HL-60 (cell line): ENCODE results near the gene SLC12A5.

ENCODE experiments used
- DNase-seq, 2 experiments: peaks; one replicate each; pipeline ENCODE4 v3.0.0-alpha.2; 2010 to 2020; ENCODE audit warnings: low read depth in 1 of 2, low spot score in 1 of 2
- H3K27ac ChIP-seq: fragments of 250-450 bp; sonication (Bioruptor Pico); replicated peaks from 2 replicates; pipeline ENCODE4 v1.5.1; 2020; ENCODE audit warnings: mild to moderate bottlenecking, moderate library complexity
- H3K27me3 ChIP-seq: fragments of 250-450 bp; sonication (Bioruptor Pico); 2 replicates; pipeline ENCODE4 v1.5.1; 2021; ENCODE audit warnings: mild to moderate bottlenecking, moderate library complexity; ENCODE audit not compliant: insufficient read depth, poor library complexity, severe bottlenecking
- H3K4me3 ChIP-seq: replicated peaks from 2 replicates; pipeline ENCODE4 v1.5.1; 2011; ENCODE audit warnings: mild to moderate bottlenecking, control low read depth, low read length; ENCODE audit not compliant: insufficient read depth
- GABPA ChIP-seq: IDR thresholded peaks from 2 replicates; pipeline ENCODE4 v1.6.1; 2012; ENCODE audit warnings: low read depth
- POLR2AphosphoS5 ChIP-seq: IDR thresholded peaks from 2 replicates; pipeline ENCODE4 v1.6.1; 2012; ENCODE audit warnings: low read depth
- SPI1 ChIP-seq: IDR thresholded peaks from 2 replicates; pipeline ENCODE4 v1.6.1; 2012; ENCODE audit warnings: low read depth, mild to moderate bottlenecking, borderline replicate concordance
- TF ChIP-seq, protein P1 (sequence below): IDR thresholded peaks from 2 replicates; pipeline ENCODE4 v1.6.1; 2012; ENCODE audit warnings: low read depth; ENCODE audit not compliant: insufficient replicate concordance
- TF ChIP-seq, protein P2 (sequence below): IDR thresholded peaks from one replicate; pipeline ENCODE4 v1.5.1; 2011; ENCODE audit warnings: low read length, control low read depth, inconsistent platforms; ENCODE audit not compliant: insufficient read depth

The SLC12A5 gene

DNA sequence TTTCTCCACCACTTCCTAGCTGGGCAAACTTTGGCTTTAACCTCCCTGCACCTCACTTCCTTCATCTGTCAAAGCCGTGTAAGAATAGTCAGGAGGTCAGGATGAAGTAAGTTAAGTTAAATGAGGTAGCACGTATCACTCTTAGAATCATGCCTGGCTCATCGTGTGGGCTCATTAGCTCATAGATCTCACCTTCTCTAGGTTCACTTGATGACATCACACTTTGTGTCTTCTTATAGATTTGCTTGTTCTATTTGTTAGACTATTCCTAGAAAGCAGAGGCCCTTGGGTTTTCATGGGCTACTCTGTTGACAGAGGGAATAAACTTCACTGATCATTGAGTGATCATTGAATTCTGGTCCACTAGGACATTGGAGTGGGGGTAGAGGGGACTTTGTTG is 72.9 kb downstream of the SLC12A5 start:
- peaks cover 47% of the 10 kb centered on the region for H3K27me3 ChIP-seq
- H3K4me3 ChIP-seq: no peak overlapping the region
- no peak for DNase-seq
- H3K27ac ChIP-seq: no peak overlapping the region
- TF ChIP-seq SPI1: no peak
- TF ChIP-seq GABPA: no peak
- no peak for TF ChIP-seq POLR2AphosphoS5
- TF ChIP-seq, protein P1, sequence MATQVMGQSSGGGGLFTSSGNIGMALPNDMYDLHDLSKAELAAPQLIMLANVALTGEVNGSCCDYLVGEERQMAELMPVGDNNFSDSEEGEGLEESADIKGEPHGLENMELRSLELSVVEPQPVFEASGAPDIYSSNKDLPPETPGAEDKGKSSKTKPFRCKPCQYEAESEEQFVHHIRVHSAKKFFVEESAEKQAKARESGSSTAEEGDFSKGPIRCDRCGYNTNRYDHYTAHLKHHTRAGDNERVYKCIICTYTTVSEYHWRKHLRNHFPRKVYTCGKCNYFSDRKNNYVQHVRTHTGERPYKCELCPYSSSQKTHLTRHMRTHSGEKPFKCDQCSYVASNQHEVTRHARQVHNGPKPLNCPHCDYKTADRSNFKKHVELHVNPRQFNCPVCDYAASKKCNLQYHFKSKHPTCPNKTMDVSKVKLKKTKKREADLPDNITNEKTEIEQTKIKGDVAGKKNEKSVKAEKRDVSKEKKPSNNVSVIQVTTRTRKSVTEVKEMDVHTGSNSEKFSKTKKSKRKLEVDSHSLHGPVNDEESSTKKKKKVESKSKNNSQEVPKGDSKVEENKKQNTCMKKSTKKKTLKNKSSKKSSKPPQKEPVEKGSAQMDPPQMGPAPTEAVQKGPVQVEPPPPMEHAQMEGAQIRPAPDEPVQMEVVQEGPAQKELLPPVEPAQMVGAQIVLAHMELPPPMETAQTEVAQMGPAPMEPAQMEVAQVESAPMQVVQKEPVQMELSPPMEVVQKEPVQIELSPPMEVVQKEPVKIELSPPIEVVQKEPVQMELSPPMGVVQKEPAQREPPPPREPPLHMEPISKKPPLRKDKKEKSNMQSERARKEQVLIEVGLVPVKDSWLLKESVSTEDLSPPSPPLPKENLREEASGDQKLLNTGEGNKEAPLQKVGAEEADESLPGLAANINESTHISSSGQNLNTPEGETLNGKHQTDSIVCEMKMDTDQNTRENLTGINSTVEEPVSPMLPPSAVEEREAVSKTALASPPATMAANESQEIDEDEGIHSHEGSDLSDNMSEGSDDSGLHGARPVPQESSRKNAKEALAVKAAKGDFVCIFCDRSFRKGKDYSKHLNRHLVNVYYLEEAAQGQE: no peak
- TF ChIP-seq, protein P2, sequence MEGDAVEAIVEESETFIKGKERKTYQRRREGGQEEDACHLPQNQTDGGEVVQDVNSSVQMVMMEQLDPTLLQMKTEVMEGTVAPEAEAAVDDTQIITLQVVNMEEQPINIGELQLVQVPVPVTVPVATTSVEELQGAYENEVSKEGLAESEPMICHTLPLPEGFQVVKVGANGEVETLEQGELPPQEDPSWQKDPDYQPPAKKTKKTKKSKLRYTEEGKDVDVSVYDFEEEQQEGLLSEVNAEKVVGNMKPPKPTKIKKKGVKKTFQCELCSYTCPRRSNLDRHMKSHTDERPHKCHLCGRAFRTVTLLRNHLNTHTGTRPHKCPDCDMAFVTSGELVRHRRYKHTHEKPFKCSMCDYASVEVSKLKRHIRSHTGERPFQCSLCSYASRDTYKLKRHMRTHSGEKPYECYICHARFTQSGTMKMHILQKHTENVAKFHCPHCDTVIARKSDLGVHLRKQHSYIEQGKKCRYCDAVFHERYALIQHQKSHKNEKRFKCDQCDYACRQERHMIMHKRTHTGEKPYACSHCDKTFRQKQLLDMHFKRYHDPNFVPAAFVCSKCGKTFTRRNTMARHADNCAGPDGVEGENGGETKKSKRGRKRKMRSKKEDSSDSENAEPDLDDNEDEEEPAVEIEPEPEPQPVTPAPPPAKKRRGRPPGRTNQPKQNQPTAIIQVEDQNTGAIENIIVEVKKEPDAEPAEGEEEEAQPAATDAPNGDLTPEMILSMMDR: no peak

DNA sequence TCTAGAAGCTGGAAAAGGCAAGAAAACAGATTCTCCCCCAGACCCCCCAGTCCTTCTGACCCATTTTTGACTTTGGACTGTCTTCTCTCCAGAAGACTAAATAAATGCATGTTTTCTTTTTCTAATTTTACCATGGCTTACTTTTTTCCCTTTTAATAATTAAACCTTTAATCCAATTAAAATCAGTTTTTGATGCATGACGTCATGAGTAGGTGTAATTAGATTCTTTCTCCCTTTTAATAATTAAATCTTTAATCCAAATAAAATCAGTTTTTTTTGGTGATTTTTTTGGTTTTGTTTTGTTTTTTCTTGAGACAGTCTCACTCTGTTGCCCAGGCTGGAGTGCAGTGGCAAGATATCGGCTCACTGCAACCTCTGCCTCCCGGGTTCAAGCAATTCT is 73.9 kb downstream of the SLC12A5 start:
- no peak overlapping the region for H3K27ac ChIP-seq
- H3K27me3 ChIP-seq: peaks cover 47% of the 10 kb centered on the region
- TF ChIP-seq GABPA (no peak), SPI1 (no peak)
- TF ChIP-seq, protein P1: no peak
- DNase-seq: no peak
- no peak overlapping the region for H3K4me3 ChIP-seq

DNA sequence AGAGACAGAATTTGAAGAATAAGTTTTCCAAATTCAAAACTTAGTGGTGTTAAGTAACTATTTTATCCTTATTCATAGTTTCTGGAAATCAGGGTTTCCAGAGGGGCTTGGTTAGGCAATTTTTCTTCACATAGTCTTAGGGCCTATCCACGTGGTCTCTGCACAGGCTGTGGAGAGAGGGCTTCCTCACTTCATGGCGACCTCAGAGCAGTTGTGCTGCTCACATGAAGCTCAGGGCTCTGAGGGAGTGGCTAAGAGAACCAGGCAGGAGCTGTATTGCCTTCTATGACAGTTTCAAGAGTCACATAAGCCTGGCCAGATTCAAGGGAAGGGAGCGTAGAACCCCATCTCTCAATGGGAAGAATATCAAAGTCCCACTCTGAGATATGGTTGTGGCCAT is 75.2 kb downstream of the SLC12A5 start:
- TF ChIP-seq GABPA (no peak), SPI1 (no peak), POLR2AphosphoS5 (no peak)
- TF ChIP-seq, protein P1: no peak
- TF ChIP-seq, protein P2: no peak
- H3K27me3 ChIP-seq: peaks cover 36% of the 10 kb centered on the region
- no peak overlapping the region for H3K4me3 ChIP-seq
- H3K27ac ChIP-seq: no peak overlapping the region
- DNase-seq: no peak
